ENCODE measurements around the gene CAT. TPM values are rescaled to one million over a fixed set of nuclear protein-coding genes. Genes with fewer than 3 reads are reported as not detected.
"Not testable (repeated sequence)": the region's sequence is repeated elsewhere in the genome, so short reads cannot be mapped to it uniquely, and the experiment has no call there.

Gene CAT
- polyA plus RNA-seq, 4 donors, result 90.7 to 170 (median 160) TPM

GRCh38 chr11:34424826-34425225 is 13.9 kb upstream of the CAT start:
- not testable (repeated sequence) for DNase-seq (ENCODE audit: low read depth in 4 of 4, low spot score in 3 of 4)

GRCh38 chr11:34425360-34425759 is 13.4 kb upstream of the CAT start:
- no peak for DNase-seq (ENCODE audit: low read depth in 4 of 4, low spot score in 3 of 4)

- DNase-seq (ENCODE audit: low read depth in 4 of 4, low spot score in 3 of 4), result no peak
Measured at GRCh38 chr11:34425867-34426266, 12.9 kb upstream of the CAT start.

GRCh38 chr11:34426766-34427185 is 12.0 kb upstream of the CAT start:
- DNase-seq (ENCODE audit: low read depth in 4 of 4, low spot score in 3 of 4), result no peak

- no peak for DNase-seq (ENCODE audit: low read depth in 4 of 4, low spot score in 3 of 4)
Measured at GRCh38 chr11:34427186-34427805, 11.4 kb upstream of the CAT start.

- DNase-seq (ENCODE audit: low read depth in 4 of 4, low spot score in 3 of 4), result no peak
Measured at GRCh38 chr11:34431979-34432378, 6.8 kb upstream of the CAT start.

- no peak for DNase-seq (ENCODE audit: low read depth in 4 of 4, low spot score in 3 of 4)
Measured at GRCh38 chr11:34432822-34433221, 5.9 kb upstream of the CAT start.

- no peak for DNase-seq (ENCODE audit: low read depth in 4 of 4, low spot score in 3 of 4)
Measured at GRCh38 chr11:34433899-34434298, 4.8 kb upstream of the CAT start.

- DNase-seq (ENCODE audit: low read depth in 4 of 4, low spot score in 3 of 4), result no peak
Measured at GRCh38 chr11:34437224-34438125, 1.3 kb upstream of the CAT start.

GRCh38 chr11:34439610-34440198 is 970 bp downstream of the CAT start:
- no peak for DNase-seq (ENCODE audit: low read depth in 4 of 4, low spot score in 3 of 4)

GRCh38 chr11:34441814-34442213 is 3.1 kb downstream of the CAT start:
- DNase-seq (ENCODE audit: low read depth in 4 of 4, low spot score in 3 of 4), result no peak

GRCh38 chr11:34443136-34443535 is 4.4 kb downstream of the CAT start:
- DNase-seq (ENCODE audit: low read depth in 4 of 4, low spot score in 3 of 4), result no peak

GRCh38 chr11:34444428-34444827 is 5.7 kb downstream of the CAT start:
- DNase-seq (ENCODE audit: low read depth in 4 of 4, low spot score in 3 of 4), result no peak

GRCh38 chr11:34445956-34446355 is 7.2 kb downstream of the CAT start:
- DNase-seq (ENCODE audit: low read depth in 4 of 4, low spot score in 3 of 4), result no peak

GRCh38 chr11:34446386-34446785 is 7.7 kb downstream of the CAT start:
- no peak for DNase-seq (ENCODE audit: low read depth in 4 of 4, low spot score in 3 of 4)

- DNase-seq (ENCODE audit: low read depth in 4 of 4, low spot score in 3 of 4), result no peak
Measured at GRCh38 chr11:34447044-34447443, 8.3 kb downstream of the CAT start.

- no peak for DNase-seq (ENCODE audit: low read depth in 4 of 4, low spot score in 3 of 4)
Measured at GRCh38 chr11:34448223-34448994, 9.7 kb downstream of the CAT start.

GRCh38 chr11:34449013-34449412 is 10.3 kb downstream of the CAT start:
- no peak for DNase-seq (ENCODE audit: low read depth in 4 of 4, low spot score in 3 of 4)

GRCh38 chr11:34451053-34451452 is 12.3 kb downstream of the CAT start:
- no peak for DNase-seq (ENCODE audit: low read depth in 4 of 4, low spot score in 3 of 4)

- no peak for DNase-seq (ENCODE audit: low read depth in 4 of 4, low spot score in 3 of 4)
Measured at GRCh38 chr11:34454308-34455032, 15.7 kb downstream of the CAT start.

Data from left renal pelvis (tissue), 4 donors.